ENCODE measurements around the gene LINGO3.

DNA sequence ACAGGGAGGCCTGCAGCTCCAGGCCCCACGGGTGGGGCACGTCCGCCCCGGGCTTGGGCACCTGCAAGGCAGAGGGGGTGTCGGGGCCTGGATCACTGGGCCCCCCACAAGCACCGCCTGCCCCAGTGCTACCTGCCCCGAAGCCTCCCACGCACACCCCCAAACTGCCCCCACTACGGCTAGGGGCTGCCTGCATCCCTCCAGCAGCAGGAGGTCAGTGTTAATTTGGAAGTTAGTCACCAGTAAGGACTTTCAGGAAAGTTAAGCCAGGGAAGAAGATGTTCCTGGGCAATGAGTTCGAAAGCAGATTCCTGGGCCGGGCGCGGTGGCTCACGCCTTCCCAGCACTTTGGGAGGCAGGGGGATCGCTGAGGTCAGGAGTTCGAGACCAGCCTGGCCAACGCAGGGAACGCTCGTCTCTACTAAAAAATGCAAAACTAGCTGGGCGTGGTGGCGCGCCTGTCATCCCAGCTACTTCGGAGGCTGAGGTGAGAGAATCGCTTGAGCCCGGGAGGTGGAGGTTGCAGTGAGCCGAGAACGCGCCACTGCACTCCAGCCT lies 31.4 kb downstream of the LINGO3 start:
- no peak for TF ChIP-seq EZH2 (IDR thresholded peaks at IDR 0.05)
- TF ChIP-seq POLR2AphosphoS5 (IDR thresholded peaks at IDR 0.05; ENCODE audit: borderline replicate concordance, low read depth, low read length): no peak
- no peak for TF ChIP-seq FOXP2 (optimal IDR thresholded peaks at IDR 0.05; ENCODE audit: control extremely low read depth, extremely low read length, insufficient read depth)
